H9 (cell line): ENCODE results near the gene SHB. TPM values are rescaled to one million over a fixed set of nuclear protein-coding genes. Genes with fewer than 3 reads are reported as not detected.

Experiments used
- DNase-seq: peaks from one replicate; pipeline ENCODE4 v3.0.0-alpha.2; 2017
- H2AFZ ChIP-seq: one replicate; pipeline ENCODE4 v1.6.1; 2013; ENCODE audit warnings: mild to moderate bottlenecking, low read length, control low read depth, moderate library complexity
- H2AK5ac ChIP-seq: 2 replicates; pipeline ENCODE4 v1.6.1; 2013; ENCODE audit warnings: low read length, control low read depth, mixed read lengths; ENCODE audit not compliant: insufficient read length
- H2BK120ac ChIP-seq: one replicate; pipeline ENCODE4 v1.6.1; 2013; ENCODE audit warnings: low read depth, mild to moderate bottlenecking, low read length, control low read depth, inconsistent platforms; ENCODE audit not compliant: poor library complexity, severe bottlenecking
- H2BK12ac ChIP-seq: 2 replicates; pipeline ENCODE4 v1.6.1; 2013; ENCODE audit warnings: low read length, control low read depth, mixed read lengths, low read depth; ENCODE audit not compliant: insufficient read length
- H2BK15ac ChIP-seq: 2 replicates; pipeline ENCODE4 v1.6.1; 2013; ENCODE audit warnings: low read depth, low read length, control low read depth
- H2BK20ac ChIP-seq: one replicate; pipeline ENCODE4 v1.6.1; 2013; ENCODE audit warnings: low read depth, mild to moderate bottlenecking, low read length, control low read depth, inconsistent platforms; ENCODE audit not compliant: poor library complexity, severe bottlenecking
- H2BK5ac ChIP-seq: 2 replicates; pipeline ENCODE4 v1.6.1; 2013; ENCODE audit warnings: low read length, control low read depth, mixed read lengths; ENCODE audit not compliant: insufficient read length
- H3K14ac ChIP-seq: 2 replicates; pipeline ENCODE4 v1.6.1; 2013; ENCODE audit warnings: low read length, control low read depth; ENCODE audit not compliant: insufficient read depth
- H3K18ac ChIP-seq: 2 replicates; pipeline ENCODE4 v1.6.1; 2013; ENCODE audit warnings: low read depth, mild to moderate bottlenecking, mixed read lengths, low read length, control low read depth; ENCODE audit not compliant: insufficient read length
- H3K23ac ChIP-seq: 2 replicates; pipeline ENCODE4 v1.6.1; 2013; ENCODE audit warnings: low read length, control low read depth, mixed read lengths, low read depth; ENCODE audit not compliant: insufficient read length
- H3K23me2 ChIP-seq: 2 replicates; pipeline ENCODE4 v1.6.1; 2013; ENCODE audit warnings: low read depth, mild to moderate bottlenecking, mixed read lengths, low read length, control low read depth; ENCODE audit not compliant: insufficient read length, poor library complexity, severe bottlenecking
- H3K27ac ChIP-seq: 2 replicates; pipeline ENCODE4 v1.5.1; 2013; ENCODE audit warnings: low read length, control low read depth, mixed read lengths, low read depth; ENCODE audit not compliant: insufficient read length
- H3K27me3 ChIP-seq: 2 replicates; pipeline ENCODE4 v1.6.1; 2013; ENCODE audit warnings: low read length, control low read depth, inconsistent platforms; ENCODE audit not compliant: insufficient read depth
- H3K4ac ChIP-seq: 2 replicates; pipeline ENCODE4 v1.6.1; 2013; ENCODE audit warnings: low read depth, mild to moderate bottlenecking, control low read depth, inconsistent platforms, low read length, moderate library complexity
- H3K4me1 ChIP-seq: 2 replicates; pipeline ENCODE4 v1.6.1; 2013; ENCODE audit warnings: low read length, control low read depth, inconsistent platforms; ENCODE audit not compliant: insufficient read depth
- H3K4me2 ChIP-seq: 2 replicates; pipeline ENCODE4 v1.6.1; 2013; ENCODE audit warnings: low read length, control low read depth, mixed read lengths; ENCODE audit not compliant: insufficient read length, insufficient read depth
- H3K56ac ChIP-seq: 2 replicates; pipeline ENCODE4 v1.6.1; 2013; ENCODE audit warnings: low read depth, mild to moderate bottlenecking, mixed read lengths, low read length, control low read depth; ENCODE audit not compliant: insufficient read length
- H3K79me1 ChIP-seq: 2 replicates; pipeline ENCODE4 v1.6.1; 2013; ENCODE audit warnings: low read depth, mild to moderate bottlenecking, moderate library complexity, low read length, control low read depth, inconsistent platforms; ENCODE audit not compliant: insufficient read depth, poor library complexity, severe bottlenecking
- H3K79me2 ChIP-seq: 2 replicates; pipeline ENCODE4 v1.6.1; 2013; ENCODE audit warnings: low read length, control low read depth, inconsistent platforms; ENCODE audit not compliant: insufficient read depth
- H3K9ac ChIP-seq: 2 replicates; pipeline ENCODE4 v1.6.1; 2013; ENCODE audit warnings: low read length, control low read depth, mixed read lengths; ENCODE audit not compliant: insufficient read length; ENCODE audit errors: extremely low read depth
- H3K9me3 ChIP-seq: one replicate; pipeline ENCODE4 v1.6.1; 2013; ENCODE audit warnings: low read depth, low read length, inconsistent platforms; ENCODE audit not compliant: control insufficient read depth
- H3T11ph ChIP-seq: one replicate; pipeline ENCODE4 v1.6.1; 2013; ENCODE audit warnings: mild to moderate bottlenecking, low read length, control low read depth, inconsistent platforms
- H4K20me1 ChIP-seq: one replicate; pipeline ENCODE4 v1.6.1; 2013; ENCODE audit not compliant: control insufficient read depth, insufficient read length, insufficient read depth
- H4K5ac ChIP-seq: 2 replicates; pipeline ENCODE4 v1.6.1; 2013; ENCODE audit warnings: low read depth, mild to moderate bottlenecking, mixed read lengths, low read length, control low read depth; ENCODE audit not compliant: insufficient read length
- H4K8ac ChIP-seq: replicated peaks from 2 replicates; pipeline ENCODE4 v1.6.1; 2013; ENCODE audit warnings: low read length, control low read depth, mixed read lengths, low read depth; ENCODE audit not compliant: insufficient read length
- H4K91ac ChIP-seq: 2 replicates; pipeline ENCODE4 v1.6.1; 2013; ENCODE audit warnings: low read depth, mild to moderate bottlenecking, moderate library complexity, mixed read lengths, low read length, control low read depth; ENCODE audit not compliant: insufficient read length
- H3K27ac Mint-ChIP-seq, 3 experiments: 2 replicates in 2 of 3; 3 replicates in 1 of 3; pipeline ENCODE4 v1.8.0; 2020 to 2021; ENCODE audit warnings: mixed read lengths in 3 of 3, mild to moderate bottlenecking in 1 of 3, moderate library complexity in 1 of 3
- H3K27me3 Mint-ChIP-seq: 2 replicates; pipeline ENCODE4 v1.8.0; 2021; ENCODE audit warnings: low read depth, mild to moderate bottlenecking, moderate library complexity, mixed read lengths
- H3K36me3 Mint-ChIP-seq, 3 experiments: 2 replicates in 2 of 3; 3 replicates in 1 of 3; pipeline ENCODE4 v1.8.0; 2020 to 2021; ENCODE audit warnings: low read depth in 3 of 3, mixed read lengths in 3 of 3; ENCODE audit not compliant: insufficient read depth in 1 of 3
- H3K4me1 Mint-ChIP-seq, 2 experiments: 2 replicates each; pipeline ENCODE4 v1.8.0; 2020; ENCODE audit warnings: mixed read lengths in 2 of 2
- H3K4me3 Mint-ChIP-seq, 2 experiments: 2 replicates in 1 of 2; 3 replicates in 1 of 2; pipeline ENCODE4 v1.8.0; 2020 to 2021; ENCODE audit warnings: mild to moderate bottlenecking in 2 of 2, mixed read lengths in 2 of 2, moderate library complexity in 1 of 2
- H3K9me3 Mint-ChIP-seq, 2 experiments: 2 replicates in 1 of 2; 3 replicates in 1 of 2; pipeline ENCODE4 v1.8.0; 2020; ENCODE audit warnings: mild to moderate bottlenecking in 2 of 2, mixed read lengths in 2 of 2, moderate library complexity in 1 of 2
- CTCF ChIP-seq: fragments of 200-600 bp; sonication (generic); conservative IDR thresholded peaks from 3 replicates; pipeline ENCODE4 v1.8.0; 2021; ENCODE audit warnings: antibody characterized with exemption, mild to moderate bottlenecking
- WGBS: extraction: QIAGEN DNeasy Blood & Tissue Kit; methylation state at CpG from one replicate; pipeline ENCODE4 v1.1.7; 2013; ENCODE audit warnings: missing lambda C conversion rate, low lambda C conversion rate, mixed read lengths; ENCODE audit not compliant: insufficient read length; ENCODE audit errors: extremely low coverage; 5-methylcytosine and 5-hydroxymethylcytosine counted together
- total RNA-seq: library from RNA; stranded (reverse); gene quantifications from 2 replicates; pipeline ENCODE4 v1.2.1, GENCODE V29; 2021

Gene SHB
- total RNA-seq, 1 experiment from 2014 or later: 14.6 TPM

- Histone ChIP-seq H3K27me3 (no peaks in the 10 kb centered on the region), H3K23ac (no peak overlapping the region), H4K20me1 (no peaks in the 10 kb centered on the region), H2BK12ac (no peak overlapping the region), H3K79me2 (no peaks in the 10 kb centered on the region), H3T11ph (no peak overlapping the region), H4K91ac (no peak overlapping the region), H2BK15ac (no peak overlapping the region), H2AFZ (no peak overlapping the region), H2AK5ac (no peak overlapping the region), H3K4me2 (no peak overlapping the region), H3K4ac (no peak overlapping the region), H2BK20ac (no peak overlapping the region), H4K5ac (no peak overlapping the region), H3K14ac (0 out of 2 replicates have a peak overlapping the region, but pooled peaks have one; percentile 68), H3K9me3 (no peaks in the 10 kb centered on the region), H4K8ac (no peak overlapping the region), H3K9ac (no peak overlapping the region), H3K56ac (no peak overlapping the region), H3K27ac (no peak overlapping the region), H3K4me1 (no peaks in the 10 kb centered on the region), H2BK120ac (no peak overlapping the region), H3K79me1 (no peaks in the 10 kb centered on the region), H2BK5ac (no peak overlapping the region), H3K18ac (no peak overlapping the region), H3K23me2 (no peaks in the 10 kb centered on the region)
- peaks cover 6 to 12% of the 10 kb centered on the region in 2 experiments; a peak in 2 of 4 replicates for H3K4me1 Mint-ChIP-seq
- peaks cover 45% of the 10 kb centered on the region for H3K27me3 Mint-ChIP-seq
- DNase-seq: no peak
- no peak overlapping the region for H3K27ac Mint-ChIP-seq
- no CpG with 5 or more reads among the region's 5 CpGs for WGBS
- TF ChIP-seq CTCF: no peak
- no peaks in the 10 kb centered on the region for H3K36me3 Mint-ChIP-seq
- no peaks in the 10 kb centered on the region for H3K9me3 Mint-ChIP-seq
- no peak overlapping the region for H3K4me3 Mint-ChIP-seq
These were observed 43.0 kb upstream of the SHB start for GRCh38 chr9:38112049-38112448.
